UCSD-AML1 (cell line): ENCODE results near the gene DTX3.

Source experiments
- DNase-seq: peaks from one replicate; lab custom pipeline; 2025; ENCODE audit not compliant: unreplicated experiment; lab: John Stamatoyannopoulos, UW

The DTX3 gene

DNA sequence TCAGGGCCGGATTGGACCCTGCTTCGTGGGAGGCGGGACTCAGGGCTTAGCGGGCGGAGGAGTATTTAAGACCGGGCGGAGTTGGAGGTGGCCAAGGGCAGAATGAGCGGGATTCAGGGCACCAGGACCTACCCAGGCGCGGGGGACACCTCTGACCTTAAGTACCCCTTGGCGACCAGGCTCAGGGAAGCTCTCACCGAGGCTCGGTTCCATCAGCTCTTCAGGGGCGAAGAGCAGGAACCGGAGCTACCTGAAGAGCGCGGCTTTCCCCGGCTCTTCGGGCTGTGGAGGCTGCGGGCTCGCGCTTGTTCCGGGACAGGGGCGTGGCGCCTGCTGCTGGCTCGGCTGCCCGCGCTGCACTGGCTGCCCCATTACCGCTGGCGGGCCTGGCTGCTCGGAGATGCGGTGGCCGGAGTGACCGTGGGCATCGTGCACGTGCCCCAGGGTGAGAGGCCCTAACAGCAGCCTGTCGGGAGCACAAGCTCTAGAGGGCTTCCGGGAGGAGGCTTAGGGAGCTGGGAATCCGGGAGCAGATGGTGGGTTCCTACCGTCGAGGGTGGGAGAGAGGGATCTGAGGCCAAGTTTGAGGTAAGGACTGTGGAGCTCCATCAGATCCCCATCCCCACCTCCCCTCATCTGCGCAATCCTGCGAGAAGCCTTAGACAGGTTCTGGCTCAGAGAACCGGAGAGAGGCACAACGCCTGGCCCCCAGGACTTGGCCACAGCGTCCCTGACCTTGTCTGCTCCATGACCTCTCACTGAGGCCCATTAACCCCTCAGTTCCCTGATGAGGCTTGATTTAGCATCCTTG is 15.0 kb downstream of the DTX3 start:
- DNase-seq: no peak

DNA sequence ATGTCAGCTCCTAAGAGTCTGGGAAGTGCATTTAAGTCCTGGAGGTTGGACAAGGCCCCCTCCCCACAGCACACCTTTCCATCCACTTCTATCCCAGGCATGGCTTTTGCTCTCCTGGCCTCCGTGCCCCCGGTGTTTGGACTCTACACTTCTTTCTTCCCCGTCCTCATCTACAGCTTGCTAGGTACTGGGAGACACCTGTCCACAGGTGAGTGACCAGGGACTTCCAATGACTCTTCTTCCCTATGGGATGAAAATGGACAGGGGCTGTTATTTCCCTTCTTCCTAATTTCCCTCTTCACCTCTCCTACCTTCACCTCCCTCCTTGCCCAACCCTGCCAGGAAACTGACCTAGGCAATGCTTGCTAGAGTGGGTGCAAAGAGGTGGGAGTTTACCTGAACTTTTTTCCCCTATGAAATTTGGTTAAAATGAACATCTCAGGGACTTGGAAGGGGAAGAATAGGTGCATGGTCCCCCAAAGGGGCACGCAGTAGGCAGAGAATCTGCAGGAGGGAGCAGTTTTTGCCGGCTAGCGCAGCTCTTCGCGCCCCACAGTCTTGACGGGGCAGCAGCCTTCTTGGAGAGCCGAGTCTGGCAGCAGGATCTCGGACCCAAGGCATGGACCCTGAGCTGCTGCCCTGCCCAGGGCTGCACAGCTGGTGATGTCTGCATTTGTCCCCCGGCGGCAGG is 15.8 kb downstream of the DTX3 start:
- DNase-seq: no peak

DNA sequence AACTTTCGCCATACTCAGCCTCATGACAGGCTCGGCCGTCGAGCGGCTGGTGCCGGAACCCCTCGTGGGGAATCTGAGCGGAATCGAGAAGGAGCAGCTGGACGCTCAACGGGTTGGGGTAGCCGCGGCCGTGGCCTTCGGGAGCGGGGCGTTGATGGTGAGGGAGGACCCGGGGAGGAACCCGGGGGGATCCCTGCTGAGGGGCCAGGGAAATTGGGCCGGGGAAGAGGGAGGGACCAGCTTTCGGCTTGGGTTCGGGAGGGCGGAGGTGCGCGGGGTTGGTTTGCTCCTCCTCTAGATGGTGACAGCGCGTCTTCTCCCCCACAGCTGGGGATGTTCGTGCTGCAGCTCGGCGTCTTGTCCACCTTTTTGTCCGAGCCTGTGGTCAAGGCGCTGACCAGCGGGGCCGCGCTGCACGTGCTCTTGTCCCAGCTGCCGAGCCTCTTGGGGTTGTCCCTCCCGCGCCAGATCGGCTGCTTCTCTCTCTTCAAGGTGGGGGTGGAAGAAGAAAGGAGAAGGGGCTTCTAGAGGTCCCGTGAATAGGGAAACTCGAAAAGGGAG is 16.4 kb downstream of the DTX3 start:
- DNase-seq: no peak

DNA sequence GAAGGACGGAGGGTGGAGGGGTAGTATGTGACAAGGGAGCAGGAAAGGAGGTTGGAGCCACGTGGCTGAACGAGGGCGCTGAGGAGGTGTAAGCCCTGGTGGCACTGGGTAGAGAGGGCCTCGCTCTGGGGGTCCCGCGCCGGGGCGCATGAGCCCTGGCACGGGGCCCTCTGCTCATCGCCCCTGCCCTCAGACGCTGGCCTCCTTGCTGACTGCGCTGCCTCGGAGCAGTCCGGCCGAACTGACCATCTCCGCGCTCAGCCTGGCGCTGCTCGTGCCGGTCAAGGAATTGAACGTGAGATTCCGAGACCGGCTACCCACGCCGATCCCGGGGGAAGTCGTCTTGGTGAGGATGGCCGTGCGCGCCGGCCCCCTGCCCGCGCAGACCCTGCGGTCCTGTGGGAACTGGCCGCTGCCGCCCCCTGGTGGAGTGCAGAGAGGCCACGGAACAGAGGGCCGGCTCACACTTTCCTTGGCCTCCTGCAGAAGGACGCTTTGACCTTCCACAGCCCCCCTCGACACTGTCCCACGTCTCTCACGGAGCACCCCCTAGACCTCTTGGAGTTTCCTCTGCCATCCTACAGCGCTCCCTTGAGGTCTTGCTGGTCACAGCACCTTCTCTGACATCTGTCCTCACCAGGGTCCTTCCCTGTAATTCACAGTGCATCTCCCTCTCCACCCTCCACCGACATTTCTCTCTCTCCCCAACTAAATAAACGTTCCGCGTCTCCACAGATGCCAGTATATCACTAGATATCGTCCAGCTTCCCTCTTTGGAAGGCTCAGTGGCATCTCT is 17.1 kb downstream of the DTX3 start:
- peak; percentile 57 for DNase-seq

DNA sequence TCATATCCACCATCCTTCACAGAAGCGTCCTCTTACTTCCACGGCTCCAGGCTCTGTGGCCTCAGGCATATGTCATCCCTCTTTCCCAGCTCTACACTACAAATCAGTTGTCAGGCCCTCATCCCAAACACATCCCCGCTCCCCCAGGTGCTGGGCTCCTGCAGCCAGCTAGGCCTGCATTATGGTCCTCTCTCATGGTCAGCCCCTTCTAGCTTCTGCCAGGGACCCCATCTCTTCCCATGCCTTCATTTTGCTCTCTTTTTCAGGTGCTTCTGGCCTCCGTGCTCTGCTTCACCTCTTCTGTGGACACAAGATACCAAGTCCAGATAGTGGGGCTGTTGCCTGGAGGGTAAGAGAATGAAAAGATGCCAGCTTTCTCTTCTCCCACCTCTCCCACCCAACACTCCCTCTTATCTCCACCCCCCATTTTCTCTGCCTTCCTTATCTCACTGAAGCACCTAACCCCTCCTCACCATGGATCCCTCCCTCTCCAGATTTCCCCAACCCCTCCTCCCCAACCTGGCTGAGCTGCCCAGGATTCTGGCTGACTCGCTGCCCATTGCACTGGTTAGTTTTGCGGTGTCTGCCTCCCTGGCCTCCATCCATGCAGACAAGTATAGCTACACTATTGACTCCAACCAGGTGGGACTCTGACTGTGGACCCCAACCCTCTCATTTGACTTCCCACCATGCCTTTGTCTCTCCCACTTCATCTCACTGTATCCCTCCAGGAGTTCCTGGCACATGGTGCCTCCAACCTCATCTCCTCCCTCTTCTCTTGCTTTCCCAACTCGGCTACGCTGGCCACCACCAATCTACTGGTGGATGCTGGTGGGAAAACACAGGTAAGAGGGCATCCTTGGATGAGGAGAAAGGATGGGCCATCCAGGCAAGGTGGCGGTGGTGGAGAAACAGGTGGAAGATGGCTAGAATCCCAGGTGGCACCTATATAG is 17.9 kb downstream of the DTX3 start:
- DNase-seq: no peak

DNA sequence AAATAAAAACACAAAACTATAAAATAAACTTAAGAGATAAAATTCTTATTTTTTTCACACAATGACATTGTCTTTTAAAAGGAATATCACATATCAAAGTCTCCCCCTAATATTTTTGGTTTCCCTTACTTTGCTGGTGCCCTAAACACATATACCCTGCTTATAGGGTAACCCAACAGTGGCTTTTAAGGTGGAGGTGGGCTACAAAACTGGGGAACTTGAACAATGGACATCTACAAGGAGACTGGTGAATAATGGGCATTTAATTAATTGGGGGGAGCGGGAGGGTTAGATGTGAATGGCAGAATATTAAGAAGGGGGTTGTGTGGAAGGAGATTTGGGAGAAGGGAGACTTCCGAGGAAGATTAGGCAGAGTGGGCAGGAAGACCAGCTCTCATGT is 18.8 kb downstream of the DTX3 start:
- no peak for DNase-seq

DNA sequence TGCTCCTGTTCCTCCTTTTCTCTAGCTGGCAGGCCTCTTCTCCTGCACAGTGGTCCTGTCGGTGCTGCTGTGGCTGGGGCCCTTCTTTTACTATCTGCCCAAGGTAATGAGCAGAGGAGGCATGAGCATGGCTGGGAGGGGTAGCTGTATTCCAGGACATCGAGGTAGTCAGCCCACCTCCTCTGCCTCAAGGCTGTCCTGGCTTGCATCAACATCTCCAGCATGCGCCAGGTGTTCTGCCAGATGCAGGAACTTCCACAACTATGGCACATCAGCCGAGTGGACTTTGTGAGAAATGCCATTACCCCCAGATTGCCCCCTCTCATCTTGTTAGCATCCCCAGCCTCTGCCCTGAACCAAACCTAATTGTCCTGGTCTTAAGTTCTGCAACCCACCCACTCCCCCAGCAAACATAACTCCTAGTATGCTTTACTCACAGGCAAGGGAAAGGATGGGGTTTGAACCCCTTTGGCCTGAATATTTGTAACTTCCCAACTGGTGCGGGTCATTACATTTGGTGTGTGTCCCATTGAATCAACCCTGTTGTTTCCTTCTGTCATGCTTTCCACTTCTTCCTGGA is 19.3 kb downstream of the DTX3 start:
- DNase-seq: no peak

DNA sequence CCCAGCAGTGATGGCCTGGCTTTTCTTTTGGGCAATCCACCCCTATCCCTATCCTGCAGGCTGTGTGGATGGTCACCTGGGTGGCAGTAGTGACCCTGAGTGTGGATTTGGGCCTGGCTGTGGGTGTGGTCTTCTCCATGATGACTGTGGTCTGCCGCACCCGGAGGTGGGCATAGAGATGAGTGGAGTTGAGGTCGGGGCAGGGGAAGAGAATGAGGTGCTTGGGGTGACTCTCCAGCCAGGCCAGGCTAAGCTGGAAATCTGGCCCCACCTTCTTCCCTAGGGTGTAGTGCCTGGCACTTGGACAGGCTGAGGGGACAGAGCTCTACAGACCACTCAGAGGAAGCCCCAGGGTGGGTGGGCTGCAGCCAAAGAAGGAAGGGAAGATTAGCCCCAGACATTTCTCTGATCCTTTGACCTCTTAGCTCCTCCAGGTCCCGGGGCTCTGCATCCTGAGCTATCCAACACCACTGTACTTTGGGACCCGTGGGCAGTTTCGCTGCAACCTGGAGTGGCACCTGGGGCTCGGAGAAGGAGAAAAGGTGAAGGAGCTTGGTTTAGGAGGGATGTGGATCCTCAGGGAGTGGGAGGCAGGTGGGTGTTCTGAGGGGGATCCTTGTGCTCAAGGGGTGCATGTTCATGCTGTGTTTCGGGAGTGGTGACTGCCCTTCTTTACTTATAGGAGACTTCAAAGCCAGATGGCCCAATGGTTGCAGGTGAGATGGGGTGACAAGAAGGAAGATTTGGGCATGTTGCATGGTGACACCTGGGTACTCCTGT is 20.0 kb downstream of the DTX3 start:
- no peak for DNase-seq

DNA sequence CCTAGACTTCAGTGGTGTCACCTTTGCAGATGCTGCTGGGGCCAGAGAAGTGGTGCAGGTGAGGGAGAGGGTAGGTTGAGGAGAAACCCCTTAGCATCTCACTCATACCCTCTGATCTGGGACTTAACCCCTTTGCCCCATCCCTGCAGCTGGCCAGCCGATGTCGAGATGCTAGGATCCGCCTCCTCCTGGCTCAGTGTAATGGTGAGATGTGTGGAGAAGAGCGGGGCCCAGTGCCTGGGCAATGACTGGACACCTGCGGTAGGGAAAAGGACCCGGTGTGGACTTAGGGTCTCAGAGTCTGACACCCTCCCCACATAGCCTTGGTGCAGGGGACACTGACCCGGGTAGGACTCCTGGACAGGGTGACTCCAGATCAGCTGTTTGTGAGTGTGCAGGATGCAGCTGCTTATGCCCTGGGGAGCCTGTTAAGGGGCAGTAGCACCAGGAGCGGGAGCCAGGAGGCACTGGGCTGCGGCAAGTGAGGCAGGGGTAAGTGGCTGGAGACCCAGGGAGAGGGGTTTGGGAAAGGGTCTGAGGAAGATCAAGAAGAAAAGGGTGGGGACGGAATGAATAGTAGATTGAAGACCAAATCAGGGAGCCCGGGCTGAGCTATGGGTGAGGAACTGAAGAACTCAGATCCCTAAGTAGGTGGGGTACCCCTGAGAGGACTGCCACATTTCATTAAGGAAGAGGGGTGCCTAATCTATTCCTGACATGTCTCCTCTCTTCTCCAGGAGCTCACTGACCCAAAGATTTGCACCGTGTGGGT is 20.8 kb downstream of the DTX3 start:
- DNase-seq: no peak

DNA sequence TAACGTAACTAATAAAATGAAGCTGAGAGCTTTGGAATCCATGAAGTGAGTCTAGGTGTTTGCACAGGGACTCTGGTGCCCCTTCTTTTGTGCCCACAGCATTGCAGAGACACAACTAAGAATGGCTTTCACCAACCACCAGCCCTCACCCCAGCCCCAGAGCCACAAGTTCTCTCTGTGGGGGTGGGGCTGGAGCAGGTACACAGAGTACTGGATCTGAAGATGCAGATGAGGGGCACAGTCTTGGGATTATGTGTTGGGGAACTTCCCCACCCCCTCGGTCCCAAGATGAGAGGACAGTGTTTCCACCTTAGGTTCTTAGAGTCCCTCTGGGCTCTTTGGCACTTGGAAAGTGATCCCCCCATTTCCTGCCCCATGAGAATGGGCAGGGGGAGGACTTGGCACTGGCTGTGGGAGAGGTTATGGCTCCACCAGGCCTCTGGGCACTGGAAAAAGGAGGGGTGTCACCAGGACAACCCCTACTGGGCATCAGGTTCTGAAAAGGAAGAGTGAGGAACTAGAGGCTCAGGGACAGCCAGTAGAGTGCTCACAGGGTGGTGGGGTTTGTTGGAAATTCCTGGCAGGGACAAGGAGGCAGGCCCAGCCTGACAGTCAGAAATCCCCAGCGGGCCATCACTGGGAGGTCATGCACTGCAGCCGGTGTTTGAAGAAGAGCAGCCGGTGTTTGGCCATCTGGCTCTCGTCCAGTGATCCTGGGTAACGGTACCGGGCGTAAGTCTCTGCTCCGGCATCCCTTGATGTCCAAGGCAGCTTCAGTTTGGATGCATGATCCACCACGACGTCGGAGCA is 21.7 kb downstream of the DTX3 start:
- DNase-seq: no peak

DNA sequence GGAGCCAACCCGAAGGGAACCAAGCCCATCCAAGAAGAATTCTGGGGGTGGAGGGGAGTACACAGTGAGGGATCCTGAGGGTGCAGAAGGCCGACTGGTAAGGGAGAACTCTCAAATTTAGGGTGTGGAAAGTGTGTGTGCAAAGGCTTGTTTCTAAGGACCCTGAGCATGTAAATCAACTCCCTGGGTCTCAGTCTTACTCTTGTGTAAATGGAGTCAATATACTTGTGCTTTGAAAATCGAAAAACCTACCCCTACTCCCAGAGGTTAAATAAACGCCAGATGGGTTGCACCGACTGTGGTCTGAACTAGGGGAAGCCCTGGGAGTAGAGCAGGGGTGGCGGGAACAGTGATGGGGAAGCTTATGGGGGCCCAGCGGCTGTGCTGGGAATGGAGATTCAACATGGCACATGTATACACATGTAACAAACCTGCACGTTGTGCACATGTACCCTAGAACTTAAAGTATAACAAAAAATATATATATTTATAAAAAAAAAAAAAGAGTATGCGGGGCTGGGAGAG is 22.4 kb downstream of the DTX3 start:
- DNase-seq: no peak

DNA sequence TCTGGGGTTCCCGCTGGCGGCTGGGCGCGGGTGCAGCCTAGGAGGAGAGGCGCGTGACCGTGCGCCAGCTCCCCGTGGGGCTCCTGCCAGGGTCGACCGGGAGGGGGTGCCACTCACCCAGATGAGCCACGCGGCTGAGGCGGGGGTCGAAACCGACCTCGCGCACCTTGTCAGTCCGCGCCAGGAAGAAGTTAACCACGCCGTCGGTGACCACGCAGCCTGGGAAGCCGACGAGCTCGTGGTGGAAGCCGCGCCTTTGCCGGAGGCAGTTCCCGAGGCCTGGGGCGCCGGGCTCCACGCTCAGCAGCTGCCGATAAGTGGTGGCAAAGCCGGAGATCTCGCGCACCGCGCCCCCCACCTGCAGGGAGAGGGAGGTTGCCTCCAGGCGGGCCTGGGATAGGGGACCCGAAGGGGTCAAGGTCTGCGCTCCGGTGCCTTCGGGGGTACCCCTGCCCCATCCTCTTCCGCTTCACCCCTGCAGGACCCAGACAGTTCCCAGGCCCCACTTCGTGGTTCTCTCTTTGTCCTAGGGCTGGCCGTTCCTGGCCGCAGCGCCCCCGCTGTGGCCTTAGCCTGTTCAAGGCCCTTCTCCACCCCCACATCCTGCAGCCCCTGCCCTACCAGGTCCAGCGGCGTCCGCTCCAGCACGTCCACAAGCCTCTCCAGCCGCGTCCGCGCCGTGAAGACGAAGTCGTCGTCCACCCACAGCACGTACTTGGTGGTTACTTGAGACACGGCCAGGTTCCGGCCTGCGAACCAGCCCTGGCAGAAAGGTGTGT is 23.1 kb downstream of the DTX3 start:
- DNase-seq: no peak

DNA sequence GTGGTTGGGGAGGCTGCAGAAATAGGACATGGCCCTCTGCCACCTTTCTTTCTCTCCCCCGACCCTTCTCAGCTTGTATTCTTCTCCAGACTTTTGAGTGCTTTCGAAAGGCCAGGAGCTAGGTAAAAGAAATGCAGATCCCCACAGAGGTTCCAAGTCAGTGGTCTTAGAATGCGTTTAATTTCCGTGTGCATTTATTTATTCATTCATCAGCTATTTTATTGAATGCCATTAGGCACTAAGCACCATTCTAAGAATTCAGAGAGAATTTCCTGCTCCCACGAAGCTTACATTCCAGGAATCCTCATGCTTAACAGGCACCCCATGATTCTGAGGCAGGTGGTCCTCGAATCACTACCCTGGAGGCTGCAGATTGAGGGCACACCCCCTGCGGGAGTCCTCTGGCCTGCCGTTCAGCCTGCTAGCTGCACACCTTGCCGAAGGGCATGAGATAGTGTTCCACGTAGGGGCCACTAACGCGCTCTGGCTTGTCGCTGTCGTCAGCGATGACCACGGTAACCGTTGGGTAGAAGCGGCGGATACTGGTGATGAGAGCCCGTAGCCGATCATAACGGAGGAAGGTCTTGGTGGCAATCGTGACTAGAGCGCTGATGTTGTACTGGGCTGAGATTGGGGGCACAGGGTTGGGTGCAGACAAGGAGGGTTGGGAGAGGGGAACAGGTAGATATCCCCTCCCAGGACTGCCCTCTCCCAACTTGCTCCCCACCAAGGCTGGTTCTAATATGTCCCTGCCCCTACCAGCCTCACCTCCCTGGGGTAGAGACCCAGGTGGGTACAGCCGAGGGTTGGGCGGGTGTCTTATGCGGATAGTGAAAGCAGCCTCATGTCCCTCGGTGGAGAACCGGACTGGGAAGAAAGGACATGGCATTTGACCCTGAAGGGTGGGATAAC is 23.9 kb downstream of the DTX3 start:
- DNase-seq: no peak

DNA sequence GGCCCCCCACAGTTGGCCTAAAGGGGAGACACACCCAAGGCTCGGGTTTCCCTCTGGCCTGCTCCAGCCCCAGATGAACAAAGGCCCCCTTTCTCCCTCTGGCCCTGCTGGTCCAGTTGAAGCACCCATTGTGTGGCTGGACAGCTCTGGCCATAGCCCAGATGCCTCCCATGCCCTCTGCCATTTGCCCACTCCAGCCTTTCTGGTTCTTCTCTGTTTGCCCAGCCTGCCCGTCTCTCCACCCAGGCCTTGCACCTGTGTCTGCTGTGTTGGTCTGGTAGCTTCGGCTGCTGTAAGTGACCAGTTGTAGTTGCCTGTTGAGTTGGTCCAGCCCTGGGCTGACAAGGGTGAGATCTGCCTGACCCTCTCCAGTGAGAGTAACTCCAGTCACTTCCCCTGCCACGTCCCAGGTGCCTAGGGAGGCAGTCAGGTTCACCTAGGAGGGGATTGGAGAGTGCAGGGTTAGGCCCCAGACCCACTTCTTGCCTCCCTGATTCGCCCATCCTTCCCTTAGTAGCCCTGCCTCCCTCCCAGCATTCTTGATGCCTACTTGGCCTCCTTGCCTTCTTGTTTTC is 25.4 kb downstream of the DTX3 start:
- no peak for DNase-seq

DNA sequence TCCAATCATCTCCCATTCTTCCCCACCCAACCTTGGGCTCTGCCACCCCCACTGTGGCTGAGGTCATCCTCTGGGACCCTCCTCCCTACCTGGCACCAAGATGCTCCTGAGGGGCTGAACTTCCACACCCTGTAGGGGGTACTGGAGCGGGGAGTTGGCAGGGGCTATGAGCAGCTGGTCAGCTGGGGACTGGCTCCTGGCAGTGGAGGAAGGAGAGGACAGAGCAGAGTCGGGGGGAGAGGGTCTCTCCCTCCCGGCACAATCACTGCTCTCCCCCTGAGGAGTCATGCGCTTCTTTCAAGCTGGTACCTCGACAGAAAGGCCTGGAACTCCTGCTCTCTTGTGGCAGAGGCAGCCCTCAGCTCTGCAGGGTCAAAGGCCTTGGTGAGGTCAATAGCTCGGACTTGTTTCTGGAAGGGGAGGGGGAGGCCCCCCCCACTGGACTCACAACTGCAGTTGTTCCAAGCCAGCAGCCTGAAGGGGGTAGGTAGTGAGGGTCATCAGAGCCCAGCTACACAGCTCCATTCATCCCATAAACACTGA is 26.3 kb downstream of the DTX3 start:
- DNase-seq: no peak
